ENCODE data around the gene NRCAM.

The NRCAM gene

DNA sequence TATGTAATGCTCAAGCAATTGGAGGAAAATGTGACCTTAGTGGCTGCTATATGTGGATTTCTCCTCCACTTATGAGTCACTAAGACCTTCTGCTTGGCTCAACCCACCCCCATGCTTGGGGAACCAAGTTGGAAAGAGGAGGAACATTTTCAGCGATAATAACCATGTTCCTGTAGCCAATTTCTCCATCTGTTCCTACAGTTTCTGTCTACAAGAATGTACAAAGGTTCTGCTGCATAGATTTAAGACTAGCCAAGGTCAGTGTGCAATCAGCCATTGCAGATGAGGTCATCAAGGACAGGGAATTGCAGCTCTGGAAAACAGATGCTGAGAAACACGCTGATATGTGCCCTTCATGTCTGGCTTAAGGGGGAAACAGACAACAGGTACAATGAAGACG lies 5.6 kb upstream of the NRCAM start:
- TF ChIP-seq, protein P1, sequence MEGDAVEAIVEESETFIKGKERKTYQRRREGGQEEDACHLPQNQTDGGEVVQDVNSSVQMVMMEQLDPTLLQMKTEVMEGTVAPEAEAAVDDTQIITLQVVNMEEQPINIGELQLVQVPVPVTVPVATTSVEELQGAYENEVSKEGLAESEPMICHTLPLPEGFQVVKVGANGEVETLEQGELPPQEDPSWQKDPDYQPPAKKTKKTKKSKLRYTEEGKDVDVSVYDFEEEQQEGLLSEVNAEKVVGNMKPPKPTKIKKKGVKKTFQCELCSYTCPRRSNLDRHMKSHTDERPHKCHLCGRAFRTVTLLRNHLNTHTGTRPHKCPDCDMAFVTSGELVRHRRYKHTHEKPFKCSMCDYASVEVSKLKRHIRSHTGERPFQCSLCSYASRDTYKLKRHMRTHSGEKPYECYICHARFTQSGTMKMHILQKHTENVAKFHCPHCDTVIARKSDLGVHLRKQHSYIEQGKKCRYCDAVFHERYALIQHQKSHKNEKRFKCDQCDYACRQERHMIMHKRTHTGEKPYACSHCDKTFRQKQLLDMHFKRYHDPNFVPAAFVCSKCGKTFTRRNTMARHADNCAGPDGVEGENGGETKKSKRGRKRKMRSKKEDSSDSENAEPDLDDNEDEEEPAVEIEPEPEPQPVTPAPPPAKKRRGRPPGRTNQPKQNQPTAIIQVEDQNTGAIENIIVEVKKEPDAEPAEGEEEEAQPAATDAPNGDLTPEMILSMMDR (IDR thresholded peaks at IDR 0.05; ENCODE audit: borderline replicate concordance, control extremely low read depth, extremely low read depth, insufficient read depth, missing control alignments) = no peak
- no peak for DNase-seq (ENCODE audit: low spot score)
- in situ Hi-C loops (cut with MboI; ENCODE audit: low sequenced_read_pairs, unreplicated experiment) = no loop called here

DNA sequence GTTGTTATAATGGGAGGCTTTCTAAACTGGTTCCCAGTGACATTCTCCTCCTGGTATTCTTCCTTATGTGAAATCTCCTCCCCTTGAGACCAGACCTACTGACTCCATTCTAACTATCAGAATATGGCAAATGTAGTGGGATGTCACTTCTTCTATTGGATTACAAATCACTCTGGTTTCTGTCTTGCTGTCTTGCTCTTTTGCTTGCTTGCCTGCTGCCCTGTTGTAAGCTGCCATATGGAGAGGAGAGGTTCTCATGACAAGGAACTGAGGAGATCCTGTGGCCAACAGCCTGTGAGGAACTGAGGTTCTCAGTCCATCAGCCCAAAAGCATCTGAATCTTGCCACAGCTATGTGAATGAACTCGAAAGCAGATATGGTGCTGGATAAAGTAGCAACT lies 4.7 kb upstream of the NRCAM start:
- TF ChIP-seq, protein P1 (IDR thresholded peaks at IDR 0.05; ENCODE audit: borderline replicate concordance, control extremely low read depth, extremely low read depth, insufficient read depth, missing control alignments) = no peak
- in situ Hi-C loops (cut with MboI; ENCODE audit: low sequenced_read_pairs, unreplicated experiment) = no loop called here
- DNase-seq (ENCODE audit: low spot score) = no peak

DNA sequence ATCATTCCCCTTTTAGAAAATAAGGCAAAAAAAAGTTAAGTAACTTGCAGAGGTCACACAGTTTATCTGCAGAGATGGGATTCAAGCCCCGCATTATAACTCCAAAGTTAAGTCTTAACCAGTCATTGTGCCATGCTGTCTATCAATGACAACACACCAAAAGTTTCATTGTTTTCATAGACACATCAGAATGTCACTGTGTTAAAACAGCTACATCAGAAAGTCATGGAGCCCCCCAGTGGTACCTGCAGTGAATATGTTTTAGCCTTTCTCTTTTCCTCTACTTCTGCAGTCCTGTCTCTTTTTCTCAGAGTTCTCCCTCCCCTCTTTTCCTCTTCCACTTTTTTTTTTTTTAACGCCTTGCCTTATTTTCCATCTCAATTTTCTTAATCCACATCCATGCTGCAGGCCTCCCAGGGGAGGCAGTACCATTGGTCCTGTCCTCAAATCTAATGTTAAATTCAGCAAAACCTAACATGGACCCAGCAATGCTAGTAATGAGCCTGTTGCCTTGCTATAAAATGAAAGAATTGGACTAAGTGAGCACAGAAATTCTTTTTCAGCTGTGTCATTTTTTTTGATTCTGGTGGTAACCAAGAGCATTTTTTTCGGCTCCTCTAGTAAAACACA lies 3.8 kb upstream of the NRCAM start:
- TF ChIP-seq, protein P1 (IDR thresholded peaks at IDR 0.05; ENCODE audit: borderline replicate concordance, control extremely low read depth, extremely low read depth, insufficient read depth, missing control alignments) = peak; percentile 41
- in situ Hi-C loops (cut with MboI; ENCODE audit: low sequenced_read_pairs, unreplicated experiment) = loop anchor here (10.0 kb wide), 1 partner anchor 275 kb away; no protein-coding TSS in a partner anchor
- peak; percentile 57 for DNase-seq (ENCODE audit: low spot score)

DNA sequence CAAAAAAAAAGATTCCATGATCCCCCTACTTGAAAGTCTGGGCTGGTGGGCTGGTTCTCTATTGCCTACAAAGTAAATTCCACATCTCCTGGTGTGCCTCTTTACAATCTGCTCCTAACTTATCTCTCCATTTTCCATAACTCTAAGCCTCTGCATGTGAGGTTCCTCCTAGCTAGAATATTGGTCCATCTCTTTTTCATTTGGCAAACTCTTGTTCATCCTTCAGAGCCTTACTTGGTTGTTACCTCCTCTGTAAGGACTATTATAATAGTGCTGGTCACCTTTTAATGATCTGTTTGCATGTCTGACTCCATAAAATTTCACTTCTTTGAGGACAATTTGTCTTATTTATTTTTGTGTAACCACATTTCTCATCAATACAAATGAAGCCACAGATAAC lies 1.6 kb upstream of the NRCAM start:
- TF ChIP-seq, protein P1 (IDR thresholded peaks at IDR 0.05; ENCODE audit: borderline replicate concordance, control extremely low read depth, extremely low read depth, insufficient read depth, missing control alignments) = no peak
- in situ Hi-C loops (cut with MboI; ENCODE audit: low sequenced_read_pairs, unreplicated experiment) = loop anchor here (10.0 kb wide), 1 partner anchor 273 kb away; no protein-coding TSS in a partner anchor
- no peak for DNase-seq (ENCODE audit: low spot score)

DNA sequence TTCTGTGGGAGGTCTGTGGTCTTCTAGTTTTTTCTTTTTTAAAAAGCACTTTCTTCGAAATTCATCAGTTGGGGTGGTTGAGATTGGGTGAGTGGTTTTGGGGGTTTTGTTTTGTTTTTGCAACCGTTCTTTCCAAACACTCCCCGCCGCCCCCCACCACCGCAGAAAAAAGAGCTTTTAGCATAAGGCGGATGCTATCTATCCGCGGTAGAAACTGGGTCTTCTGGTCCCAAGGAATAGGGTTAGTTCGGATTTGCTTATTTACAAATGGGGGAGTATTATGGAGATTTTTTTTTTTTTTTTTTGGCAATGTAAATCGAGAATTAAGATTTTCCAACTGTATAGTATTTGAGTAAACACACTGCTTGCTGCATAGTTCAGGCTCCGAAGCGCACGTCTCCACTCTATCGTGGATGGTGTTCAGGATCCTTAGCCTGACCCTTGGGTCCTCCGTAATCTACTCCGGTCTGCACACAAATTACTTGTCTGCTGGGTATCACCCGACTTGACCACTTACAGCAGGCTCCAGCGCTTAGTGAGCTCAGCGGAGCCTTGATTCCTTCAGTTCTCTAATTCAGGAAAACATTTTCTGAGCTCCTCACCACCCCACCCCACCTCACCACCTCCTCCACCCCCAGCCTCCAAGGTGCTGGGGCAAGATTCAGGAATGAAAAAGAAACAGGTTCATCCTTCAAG lies 757 bp upstream of the NRCAM start:
- in situ Hi-C loops (cut with MboI; ENCODE audit: low sequenced_read_pairs, unreplicated experiment) = loop anchor here (10.0 kb wide), 1 partner anchor 272 kb away; no protein-coding TSS in a partner anchor
- no peak for DNase-seq (ENCODE audit: low spot score)
- TF ChIP-seq, protein P1 (IDR thresholded peaks at IDR 0.05; ENCODE audit: borderline replicate concordance, control extremely low read depth, extremely low read depth, insufficient read depth, missing control alignments) = no peak

DNA sequence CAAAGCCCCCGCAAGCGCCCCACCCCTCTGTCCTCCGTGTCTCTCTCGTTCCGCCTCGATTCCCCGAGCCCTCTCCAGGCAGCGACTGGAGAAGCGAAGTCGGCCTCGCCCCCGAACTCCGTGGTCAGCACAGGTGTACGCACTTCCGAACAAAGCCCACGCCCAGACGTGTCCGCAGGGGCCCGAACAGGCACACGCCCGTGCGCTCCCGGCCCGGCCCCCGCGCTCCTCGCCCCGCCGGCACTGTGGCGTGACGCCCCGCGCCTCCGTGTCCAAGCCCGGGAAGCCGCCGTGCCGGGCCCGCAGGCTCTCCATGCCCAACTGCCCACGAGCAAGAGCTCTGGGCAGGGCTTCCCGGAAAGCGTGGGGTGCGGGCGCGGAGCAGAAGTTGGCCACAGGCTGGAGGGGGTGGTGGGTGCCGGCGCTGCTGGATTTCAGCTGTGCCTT lies 662 bp downstream of the NRCAM start:
- DNase-seq (ENCODE audit: low spot score) = no peak
- TF ChIP-seq, protein P1 (IDR thresholded peaks at IDR 0.05; ENCODE audit: borderline replicate concordance, control extremely low read depth, extremely low read depth, insufficient read depth, missing control alignments) = no peak
- in situ Hi-C loops (cut with MboI; ENCODE audit: low sequenced_read_pairs, unreplicated experiment) = loop anchor here (10.0 kb wide), 1 partner anchor 271 kb away; no protein-coding TSS in a partner anchor

Data from GM13976 (cell line).